ENCODE results near the gene SETBP1.

SETBP1 gene

GRCh38 chr18:44698518-44698917, 17.8 kb downstream of the SETBP1 start:
- Histone ChIP-seq H3K14ac (ENCODE audit: low read length) (no peak overlapping the region), H4K91ac (ENCODE audit: low read depth, low read length, poor library complexity) (no peak overlapping the region), H2AK5ac (ENCODE audit: low read depth, low read length) (no peak overlapping the region), H2AFZ (ENCODE audit: low read length) (no peak overlapping the region), H3K4me2 (ENCODE audit: insufficient read depth, low read length, poor library complexity, severe bottlenecking) (no peak overlapping the region), H3K27ac (replicated peaks; ENCODE audit: low read length) (no peak overlapping the region), H3K9me3 (replicated peaks in 1 of 2; ENCODE audit: control insufficient read depth in 2 of 2, insufficient read depth in 1 of 2, low read depth in 1 of 2, low read length in 2 of 2) (peaks cover 0 to 4% of the 10 kb centered on the region in 2 donors), H2BK15ac (ENCODE audit: low read length) (no peak overlapping the region), H3K36me3 (replicated peaks in 1 of 2; ENCODE audit: control insufficient read depth in 2 of 2, insufficient read depth in 2 of 2, low read length in 2 of 2) (peaks cover 0 to 24% of the 10 kb centered on the region in 2 donors), H3K4me3 (ENCODE audit: low read length in 2 of 2) (no peak overlapping the region), H3K27me3 (ENCODE audit: control insufficient read depth in 3 of 3, insufficient read depth in 3 of 3, low read depth in 1 of 3, low read length in 3 of 3) (no peaks in the 10 kb centered on the region), H4K8ac (ENCODE audit: low read depth, low read length) (no peak overlapping the region), H3K4ac (ENCODE audit: low read length) (no peak overlapping the region), H3K9ac (ENCODE audit: low read depth, low read length, poor library complexity) (no peak overlapping the region), H3K23ac (ENCODE audit: low read depth, low read length, poor library complexity) (no peak overlapping the region), H3K18ac (ENCODE audit: low read length) (no peak overlapping the region), H3K4me1 (ENCODE audit: control insufficient read depth in 2 of 2, insufficient read depth in 1 of 2, low read depth in 1 of 2, low read length in 2 of 2) (peaks cover 3 to 15% of the 10 kb centered on the region in 2 donors), H3K79me1 (ENCODE audit: low read depth, low read length) (no peaks in the 10 kb centered on the region), H2BK120ac (ENCODE audit: low read depth, low read length) (no peak overlapping the region), H2BK5ac (ENCODE audit: low read length) (no peak overlapping the region), H2BK12ac (ENCODE audit: low read length) (no peak overlapping the region)
- WGBS, 2 donors (ENCODE audit: extremely low coverage in 2 of 2, insufficient read length in 2 of 2, insufficient replicate concordance in 1 of 2): no CpG with 5 or more reads among the region's 5 CpGs
- no peak for DNase-seq (ENCODE audit: low spot score)

GRCh38 chr18:44699572-44700261, 19.0 kb downstream of the SETBP1 start:
- no peak overlapping the region for H3K9ac ChIP-seq (ENCODE audit: low read depth, low read length, poor library complexity)
- no peak overlapping the region for H3K4ac ChIP-seq (ENCODE audit: low read length)
- no peak overlapping the region for H2AFZ ChIP-seq (ENCODE audit: low read length)
- H3K4me3 ChIP-seq (ENCODE audit: low read length in 2 of 2): no peak overlapping the region
- H3K4me1 ChIP-seq (ENCODE audit: control insufficient read depth in 2 of 2, insufficient read depth in 1 of 2, low read depth in 1 of 2, low read length in 2 of 2): peaks cover 3 to 15% of the 10 kb centered on the region in 2 donors
- no peak overlapping the region for H2BK12ac ChIP-seq (ENCODE audit: low read length)
- no peak overlapping the region for H3K14ac ChIP-seq (ENCODE audit: low read length)
- H3K79me1 ChIP-seq (ENCODE audit: low read depth, low read length): no peaks in the 10 kb centered on the region
- no peak overlapping the region for H3K27ac ChIP-seq (replicated peaks; ENCODE audit: low read length)
- H3K27me3 ChIP-seq (ENCODE audit: control insufficient read depth in 3 of 3, insufficient read depth in 3 of 3, low read depth in 1 of 3, low read length in 3 of 3): no peaks in the 10 kb centered on the region
- no peak overlapping the region for H2BK15ac ChIP-seq (ENCODE audit: low read length)
- WGBS, 2 donors (ENCODE audit: extremely low coverage in 2 of 2, insufficient read length in 2 of 2, insufficient replicate concordance in 1 of 2): 100% methylated on average over 1 of the region's 10 CpGs; no CpG with 5 or more reads in 1 of the 2 donors
- no peak overlapping the region for H3K23ac ChIP-seq (ENCODE audit: low read depth, low read length, poor library complexity)
- H2BK5ac ChIP-seq (ENCODE audit: low read length): no peak overlapping the region
- no peak overlapping the region for H4K8ac ChIP-seq (ENCODE audit: low read depth, low read length)
- no peak overlapping the region for H3K4me2 ChIP-seq (ENCODE audit: insufficient read depth, low read length, poor library complexity, severe bottlenecking)
- H2AK5ac ChIP-seq (ENCODE audit: low read depth, low read length): no peak overlapping the region
- H3K9me3 ChIP-seq (replicated peaks in 1 of 2; ENCODE audit: control insufficient read depth in 2 of 2, insufficient read depth in 1 of 2, low read depth in 1 of 2, low read length in 2 of 2): peaks cover 0 to 9% of the 10 kb centered on the region in 2 donors
- H3K18ac ChIP-seq (ENCODE audit: low read length): no peak overlapping the region
- H4K91ac ChIP-seq (ENCODE audit: low read depth, low read length, poor library complexity): no peak overlapping the region
- peaks cover 0 to 36% of the 10 kb centered on the region in 2 donors for H3K36me3 ChIP-seq (replicated peaks in 1 of 2; ENCODE audit: control insufficient read depth in 2 of 2, insufficient read depth in 2 of 2, low read length in 2 of 2)
- H2BK120ac ChIP-seq (ENCODE audit: low read depth, low read length): no peak overlapping the region
- no peak for DNase-seq (ENCODE audit: low spot score)

GRCh38 chr18:44700652-44701051, 20.0 kb downstream of the SETBP1 start:
- no CpG with 5 or more reads among the region's 5 CpGs for WGBS, 2 donors (ENCODE audit: extremely low coverage in 2 of 2, insufficient read length in 2 of 2, insufficient replicate concordance in 1 of 2)
- no peak for DNase-seq (ENCODE audit: low spot score)
- Histone ChIP-seq H3K79me1 (ENCODE audit: low read depth, low read length) (no peaks in the 10 kb centered on the region), H3K4me2 (ENCODE audit: insufficient read depth, low read length, poor library complexity, severe bottlenecking) (no peak overlapping the region), H3K18ac (ENCODE audit: low read length) (no peak overlapping the region), H3K23ac (ENCODE audit: low read depth, low read length, poor library complexity) (no peak overlapping the region), H4K8ac (ENCODE audit: low read depth, low read length) (no peak overlapping the region), H3K4me3 (ENCODE audit: low read length in 2 of 2) (no peak overlapping the region), H2BK12ac (ENCODE audit: low read length) (no peak overlapping the region), H3K4ac (ENCODE audit: low read length) (no peak overlapping the region), H3K27me3 (ENCODE audit: control insufficient read depth in 3 of 3, insufficient read depth in 3 of 3, low read depth in 1 of 3, low read length in 3 of 3) (no peaks in the 10 kb centered on the region), H3K14ac (ENCODE audit: low read length) (no peak overlapping the region), H2BK15ac (ENCODE audit: low read length) (no peak overlapping the region), H2BK120ac (ENCODE audit: low read depth, low read length) (no peak overlapping the region), H3K4me1 (ENCODE audit: control insufficient read depth in 2 of 2, insufficient read depth in 1 of 2, low read depth in 1 of 2, low read length in 2 of 2) (peaks cover 3 to 15% of the 10 kb centered on the region in 2 donors), H2AFZ (ENCODE audit: low read length) (no peak overlapping the region), H2AK5ac (ENCODE audit: low read depth, low read length) (no peak overlapping the region), H4K91ac (ENCODE audit: low read depth, low read length, poor library complexity) (no peak overlapping the region), H3K27ac (replicated peaks; ENCODE audit: low read length) (no peak overlapping the region), H3K9me3 (replicated peaks in 1 of 2; ENCODE audit: control insufficient read depth in 2 of 2, insufficient read depth in 1 of 2, low read depth in 1 of 2, low read length in 2 of 2) (peaks cover 0 to 9% of the 10 kb centered on the region in 2 donors), H3K9ac (ENCODE audit: low read depth, low read length, poor library complexity) (no peak overlapping the region), H2BK5ac (ENCODE audit: low read length) (no peak overlapping the region), H3K36me3 (replicated peaks in 1 of 2; ENCODE audit: control insufficient read depth in 2 of 2, insufficient read depth in 2 of 2, low read length in 2 of 2) (peaks cover 0 to 41% of the 10 kb centered on the region in 2 donors)

- Histone ChIP-seq H2BK5ac (ENCODE audit: low read length) (no peak overlapping the region), H2BK120ac (ENCODE audit: low read depth, low read length) (no peak overlapping the region), H3K4me2 (ENCODE audit: insufficient read depth, low read length, poor library complexity, severe bottlenecking) (no peak overlapping the region), H2AK5ac (ENCODE audit: low read depth, low read length) (no peak overlapping the region), H3K4me3 (ENCODE audit: low read length in 2 of 2) (no peak overlapping the region), H3K18ac (ENCODE audit: low read length) (no peak overlapping the region), H3K4ac (ENCODE audit: low read length) (no peak overlapping the region), H2BK12ac (ENCODE audit: low read length) (no peak overlapping the region), H3K27me3 (ENCODE audit: control insufficient read depth in 3 of 3, insufficient read depth in 3 of 3, low read depth in 1 of 3, low read length in 3 of 3) (no peaks in the 10 kb centered on the region), H4K91ac (ENCODE audit: low read depth, low read length, poor library complexity) (no peak overlapping the region), H3K23ac (ENCODE audit: low read depth, low read length, poor library complexity) (no peak overlapping the region), H3K14ac (ENCODE audit: low read length) (no peak overlapping the region), H3K36me3 (replicated peaks in 1 of 2; ENCODE audit: control insufficient read depth in 2 of 2, insufficient read depth in 2 of 2, low read length in 2 of 2) (peaks cover 0 to 47% of the 10 kb centered on the region in 2 donors), H4K8ac (ENCODE audit: low read depth, low read length) (no peak overlapping the region), H3K4me1 (ENCODE audit: control insufficient read depth in 2 of 2, insufficient read depth in 1 of 2, low read depth in 1 of 2, low read length in 2 of 2) (peaks cover 3 to 13% of the 10 kb centered on the region in 2 donors), H3K9me3 (replicated peaks in 1 of 2; ENCODE audit: control insufficient read depth in 2 of 2, insufficient read depth in 1 of 2, low read depth in 1 of 2, low read length in 2 of 2) (peaks cover 0 to 5% of the 10 kb centered on the region in 2 donors), H2BK15ac (ENCODE audit: low read length) (no peak overlapping the region), H3K27ac (replicated peaks; ENCODE audit: low read length) (no peak overlapping the region), H2AFZ (ENCODE audit: low read length) (no peak overlapping the region), H3K9ac (ENCODE audit: low read depth, low read length, poor library complexity) (no peak overlapping the region), H3K79me1 (ENCODE audit: low read depth, low read length) (no peaks in the 10 kb centered on the region)
- no peak for DNase-seq (ENCODE audit: low spot score)
- WGBS, 2 donors (ENCODE audit: extremely low coverage in 2 of 2, insufficient read length in 2 of 2, insufficient replicate concordance in 1 of 2): no CpG with 5 or more reads among the region's 10 CpGs
Measured at GRCh38 chr18:44701227-44701626, 20.5 kb downstream of the SETBP1 start.

All from neuronal stem cell (in vitro differentiated cells).